Stimulated activated naive CD4-positive, alpha-beta T cell treated with Interleukin-2 at 50 U/mL for 16 hours (primary cell): ENCODE measurements around the gene ZNF25.
"Not testable (repeated sequence)": the region's sequence is repeated elsewhere in the genome, so short reads cannot be mapped to it uniquely, and the experiment has no call there.

ENCODE experiments used
- DNase-seq: peaks from one replicate; lab custom pipeline; 2025; lab: John Stamatoyannopoulos, UW

Gene ZNF25

GRCh38 chr10:37947526-37947925, 28.9 kb downstream of the ZNF25 start:
- no peak for DNase-seq

GRCh38 chr10:37937864-37938263, 38.6 kb downstream of the ZNF25 start:
- DNase-seq, result no peak

GRCh38 chr10:37934791-37935190, 41.7 kb downstream of the ZNF25 start:
- DNase-seq, result no peak

- DNase-seq, result no peak
Observed at GRCh38 chr10:37930423-37930822, 46.0 kb downstream of the ZNF25 start.

- DNase-seq, result not testable (repeated sequence)
Observed at GRCh38 chr10:37908165-37908564, 68.3 kb downstream of the ZNF25 start.

GRCh38 chr10:37906382-37906781, 70.1 kb downstream of the ZNF25 start:
- no peak for DNase-seq
